Natural killer cell treated with Interleukin-12 subunit alpha and Interleukin-12 subunit beta and Interleukin-15 and Interleukin-18, amount 100 ng/mL, for 72 hours (primary cell): Measurements from ENCODE around the gene REV3L. TPM values are rescaled to one million over a fixed set of nuclear protein-coding genes. Genes with fewer than 3 reads are reported as not detected.

Experiments used
- ATAC-seq, 2 donors: fragments of 150-1000 bp; cut with Tn5 transposase in 1 of 2; sonication (Bioruptor Pico), chemical (Tn5 transposase) in 1 of 2; 2 replicates each; pipeline ENCODE4 v1.10.0; 2021
- DNase-seq: peaks from one replicate; pipeline ENCODE4 v3.0.0; 2022; ENCODE audit warnings: low spot score
- H3K27ac Mint-ChIP-seq, 2 donors: 1 replicate in 1 of 2; 2 replicates in 1 of 2; pipeline ENCODE4 v1.8.0; 2022; ENCODE audit warnings: mixed read lengths in 2 of 2, mild to moderate bottlenecking in 1 of 2, moderate library complexity in 1 of 2
- H3K27me3 Mint-ChIP-seq, 2 donors: 1 replicate in 1 of 2; 2 replicates in 1 of 2; pipeline ENCODE4 v1.8.0; 2022; ENCODE audit warnings: mixed read lengths in 2 of 2
- H3K36me3 Mint-ChIP-seq: one replicate; pipeline ENCODE4 v1.8.0; 2022; ENCODE audit warnings: mixed read lengths
- H3K4me1 Mint-ChIP-seq, 2 donors: 1 replicate in 1 of 2; 2 replicates in 1 of 2; pipeline ENCODE4 v1.8.0; 2022; ENCODE audit warnings: low read depth in 2 of 2, mixed read lengths in 2 of 2, mild to moderate bottlenecking in 1 of 2
- H3K4me3 Mint-ChIP-seq: one replicate; pipeline ENCODE4 v1.8.0; 2022; ENCODE audit warnings: mixed read lengths
- H3K9me3 Mint-ChIP-seq: 2 replicates; pipeline ENCODE4 v1.8.0; 2022; ENCODE audit warnings: mixed read lengths
- total RNA-seq, 2 donors: library from RNA; stranded (reverse); gene quantifications; one replicate each; pipeline ENCODE4 v1.2.3, GENCODE V29; 2022

Gene REV3L
- total RNA-seq, 2 donors from 2014 or later: 12.8 to 31.0 TPM

DNA sequence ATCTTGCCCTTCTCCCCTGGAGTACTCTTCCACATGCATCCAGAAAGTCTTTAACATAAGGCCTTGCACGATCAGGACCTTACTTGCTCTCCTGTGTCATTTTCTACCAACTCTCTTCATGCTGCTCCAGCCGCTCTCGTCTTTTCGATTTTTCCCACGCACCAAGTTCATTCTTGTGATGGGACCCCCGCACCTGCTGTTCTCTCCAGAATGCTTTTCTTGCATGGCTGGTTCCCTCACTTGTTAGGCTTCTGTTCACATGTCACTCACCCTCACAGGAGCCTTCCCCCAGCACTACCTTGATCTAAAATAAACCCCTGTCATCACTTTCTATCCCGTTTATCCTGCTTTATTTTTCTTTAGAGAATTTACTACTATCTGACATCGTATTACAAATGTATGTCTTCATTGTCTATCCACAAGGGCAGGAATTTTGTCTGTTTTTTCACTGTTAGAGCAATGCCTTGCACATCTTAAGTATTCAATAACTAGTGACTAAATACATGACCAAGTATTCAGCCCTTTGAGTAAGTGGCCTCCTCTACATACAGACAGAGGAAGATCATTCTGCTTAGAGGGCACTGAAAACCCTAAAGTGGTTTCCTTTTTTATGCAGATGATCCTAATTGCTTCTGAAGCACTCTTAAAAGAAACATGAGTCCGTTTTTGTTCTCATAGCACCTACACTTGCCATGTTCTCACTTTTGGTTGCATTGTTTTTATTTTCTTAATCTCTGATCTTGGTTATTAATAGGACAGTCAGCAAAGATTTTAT is 228.8 kb downstream of the REV3L start:
- no peak for DNase-seq
- no peaks in the 10 kb centered on the region for H3K36me3 Mint-ChIP-seq
- no peak overlapping the region for H3K27ac Mint-ChIP-seq
- H3K27me3 Mint-ChIP-seq: peaks cover 7 to 16% of the 10 kb centered on the region in 2 donors
- H3K4me1 Mint-ChIP-seq: peaks cover 5 to 8% of the 10 kb centered on the region in 2 donors
- ATAC-seq: no peak
- H3K9me3 Mint-ChIP-seq: no peaks in the 10 kb centered on the region
- H3K4me3 Mint-ChIP-seq: no peak overlapping the region

DNA sequence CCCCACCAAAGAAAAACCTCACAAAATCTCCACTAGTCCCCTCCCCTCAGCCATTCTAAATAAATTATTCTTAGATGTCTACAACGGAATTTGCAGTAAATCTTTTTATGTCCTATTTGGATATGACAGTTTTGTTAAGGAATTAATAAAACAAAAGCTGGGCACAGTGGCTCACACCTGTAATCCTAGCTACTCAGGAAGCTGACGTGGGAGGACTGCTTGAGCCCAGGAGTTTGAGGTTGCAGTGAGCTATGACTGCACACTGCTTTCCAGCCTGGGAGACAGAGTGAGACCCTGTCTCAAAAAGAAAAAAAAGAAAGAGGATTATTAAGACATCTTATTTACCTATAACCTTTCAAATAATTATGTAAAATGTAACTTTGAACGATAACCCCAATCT is 230.3 kb downstream of the REV3L start:
- DNase-seq: no peak
- no peak overlapping the region for H3K4me3 Mint-ChIP-seq
- H3K36me3 Mint-ChIP-seq: no peaks in the 10 kb centered on the region
- no peak overlapping the region for H3K27ac Mint-ChIP-seq
- H3K9me3 Mint-ChIP-seq: no peaks in the 10 kb centered on the region
- H3K4me1 Mint-ChIP-seq: no peaks in the 10 kb centered on the region
- ATAC-seq: no peak
- peaks cover 7 to 16% of the 10 kb centered on the region in 2 donors for H3K27me3 Mint-ChIP-seq

DNA sequence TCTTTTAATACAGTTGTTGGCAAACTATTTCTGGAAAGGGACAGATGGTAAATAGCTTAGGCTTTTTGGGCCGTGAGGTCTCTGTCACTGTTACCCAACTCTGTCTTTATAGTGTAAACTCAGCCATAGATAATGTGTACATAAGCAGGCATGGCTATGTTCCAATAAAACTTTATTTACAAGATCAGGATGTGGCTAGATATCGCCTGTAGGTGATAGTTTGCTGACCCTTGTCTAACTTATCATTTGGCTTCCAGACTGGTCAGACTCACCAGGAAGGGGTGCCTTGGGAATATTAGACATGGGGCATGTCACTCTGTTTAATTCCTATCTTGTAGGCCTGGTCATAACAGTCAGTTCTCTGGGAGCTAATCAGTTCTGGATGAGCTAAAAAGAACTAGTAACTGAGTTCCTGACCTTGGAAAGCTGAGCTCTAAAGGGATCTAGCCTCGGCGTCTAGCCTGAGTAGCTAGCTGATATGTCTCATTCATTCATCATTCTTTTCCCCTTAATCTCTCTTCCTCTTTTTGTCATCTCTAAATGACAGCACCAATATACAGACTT is 232.1 kb downstream of the REV3L start:
- DNase-seq: no peak
- H3K36me3 Mint-ChIP-seq: no peaks in the 10 kb centered on the region
- peaks cover 7 to 16% of the 10 kb centered on the region in 2 donors for H3K27me3 Mint-ChIP-seq
- H3K4me3 Mint-ChIP-seq: no peak overlapping the region
- no peak for ATAC-seq
- H3K9me3 Mint-ChIP-seq: no peaks in the 10 kb centered on the region
- no peaks in the 10 kb centered on the region for H3K4me1 Mint-ChIP-seq
- H3K27ac Mint-ChIP-seq: no peak overlapping the region

Other genes with a start within 250 kb of the REV3L start
- gene TRAF3IP2, start 122.7 kb upstream of the REV3L start, total RNA-seq: 10 to 100 TPM; 20.8 to 24.9 TPM